GM12878 (cell line): ENCODE measurements around the gene PPP3CA.

Experiments
- EZH2 ChIP-seq: IDR thresholded peaks from 2 replicates; pipeline ENCODE4 v1.6.1; 2012; ENCODE audit warnings: low read depth, mild to moderate bottlenecking, control low read depth, inconsistent platforms, low read length, borderline replicate concordance; ENCODE audit not compliant: control insufficient read depth
- FOXM1 ChIP-seq: IDR thresholded peaks from 2 replicates; pipeline ENCODE4 v1.6.1; 2012; ENCODE audit warnings: low read depth, mild to moderate bottlenecking, inconsistent platforms, low read length, moderate library complexity
- MYC ChIP-seq: IDR thresholded peaks from 2 replicates; pipeline ENCODE4 v1.6.1; 2011; ENCODE audit warnings: mild to moderate bottlenecking, low read length, moderate library complexity, inconsistent platforms; ENCODE audit not compliant: insufficient read depth, insufficient replicate concordance, insufficient read length, severe bottlenecking
- POLR2A ChIP-seq: IDR thresholded peaks from 2 replicates; pipeline ENCODE4 v1.6.1; 2011; ENCODE audit warnings: low read depth, mild to moderate bottlenecking, low read length
- POLR2AphosphoS5 ChIP-seq: IDR thresholded peaks from 2 replicates; pipeline ENCODE4 v1.6.1; 2011; ENCODE audit warnings: mild to moderate bottlenecking, low read length, inconsistent platforms
- SP1 ChIP-seq: IDR thresholded peaks from one replicate; pipeline ENCODE4 v1.6.1; 2011; ENCODE audit warnings: low read depth, low read length
- TAF1 ChIP-seq: IDR thresholded peaks from 2 replicates; pipeline ENCODE4 v1.6.1; 2011; ENCODE audit warnings: mild to moderate bottlenecking, low read depth, low read length, borderline replicate concordance
- ZNF274 ChIP-seq: IDR thresholded peaks from one replicate; pipeline ENCODE4 v1.8.0; 2011; ENCODE audit not compliant: insufficient read length, insufficient read depth
- ZSCAN29 ChIP-seq: fragments of 450-650 bp; IDR thresholded peaks from 2 replicates; pipeline ENCODE4 v1.6.1; 2017; ENCODE audit warnings: mild to moderate bottlenecking, moderate library complexity
- ZZZ3 ChIP-seq: IDR thresholded peaks from 2 replicates; pipeline ENCODE4 v1.6.1; 2011; ENCODE audit warnings: low read depth; ENCODE audit not compliant: control insufficient read depth, insufficient read length
- TF ChIP-seq, protein P1 (sequence below), 3 experiments: IDR thresholded peaks in 2 of 3; conservative IDR thresholded peaks in 1 of 3; 2 replicates each; pipeline ENCODE4 v1.5.1; 2011; ENCODE audit warnings: low read depth in 3 of 3, low read length in 3 of 3, mild to moderate bottlenecking in 3 of 3, control low read depth in 2 of 3, moderate library complexity in 2 of 3, inconsistent platforms in 1 of 3, mixed read lengths in 1 of 3; ENCODE audit not compliant: control insufficient read depth in 2 of 3, insufficient read depth in 1 of 3; ENCODE audit errors: extremely low read depth in 1 of 3
- TF ChIP-seq, protein P2 (sequence below): IDR thresholded peaks from 2 replicates; pipeline ENCODE4 v1.6.1; 2011; ENCODE audit warnings: low read depth, mild to moderate bottlenecking, low read length, moderate library complexity, borderline replicate concordance; ENCODE audit errors: extremely low read depth
- TF ChIP-seq, protein P3 (sequence below): fragments of 450-650 bp; conservative IDR thresholded peaks from 2 replicates; pipeline ENCODE4 v1.6.1; 2017; ENCODE audit warnings: mild to moderate bottlenecking, moderate library complexity
- TF ChIP-seq, protein P4 (sequence below): fragments of 450-650 bp; IDR thresholded peaks from 2 replicates; pipeline ENCODE4 v1.6.1; 2016; ENCODE audit warnings: mild to moderate bottlenecking, moderate library complexity, borderline replicate concordance

DNA sequence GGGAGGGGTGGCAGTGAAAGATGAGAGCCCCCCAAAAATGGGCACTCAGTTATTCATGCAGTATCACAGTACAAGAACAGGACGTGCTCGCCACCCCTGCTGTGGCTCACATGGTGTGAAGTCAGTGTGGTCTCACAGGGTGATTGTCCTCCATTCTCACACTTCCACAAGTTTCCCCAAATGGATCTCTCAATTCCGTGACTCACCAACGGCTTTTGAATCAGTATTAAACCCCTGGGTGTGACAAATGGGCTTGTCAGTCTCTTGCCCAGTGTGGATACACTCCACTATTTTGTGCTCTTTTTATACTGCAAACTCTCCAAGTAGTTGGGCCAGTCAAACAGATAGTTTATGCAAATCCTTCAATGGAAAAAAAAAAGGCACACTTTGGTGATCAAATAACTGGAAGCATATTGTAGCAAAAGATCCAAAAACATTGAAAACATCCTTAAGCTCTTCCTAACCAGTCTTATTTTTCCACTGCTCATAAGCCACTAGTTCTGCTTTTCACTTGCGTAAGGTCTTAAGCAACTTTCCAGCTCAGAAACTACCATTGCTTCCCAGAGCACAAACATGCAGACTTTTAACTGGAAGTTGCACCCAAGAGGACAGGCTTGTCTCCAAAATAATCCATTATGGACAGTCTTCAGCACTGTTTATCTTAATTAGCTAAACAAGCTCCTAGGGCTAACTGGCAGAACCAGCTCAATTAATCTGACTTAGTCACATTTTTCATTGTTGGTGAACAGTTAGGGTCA, 365.7 kb downstream of the PPP3CA start:
- TF ChIP-seq SP1 (no peak), ZSCAN29 (no peak), EZH2 (no peak), ZZZ3 (no peak), POLR2A (no peak), POLR2AphosphoS5 (no peak), FOXM1 (no peak), TAF1 (no peak), ZNF274 (no peak), MYC (no peak)
- TF ChIP-seq, protein P1, sequence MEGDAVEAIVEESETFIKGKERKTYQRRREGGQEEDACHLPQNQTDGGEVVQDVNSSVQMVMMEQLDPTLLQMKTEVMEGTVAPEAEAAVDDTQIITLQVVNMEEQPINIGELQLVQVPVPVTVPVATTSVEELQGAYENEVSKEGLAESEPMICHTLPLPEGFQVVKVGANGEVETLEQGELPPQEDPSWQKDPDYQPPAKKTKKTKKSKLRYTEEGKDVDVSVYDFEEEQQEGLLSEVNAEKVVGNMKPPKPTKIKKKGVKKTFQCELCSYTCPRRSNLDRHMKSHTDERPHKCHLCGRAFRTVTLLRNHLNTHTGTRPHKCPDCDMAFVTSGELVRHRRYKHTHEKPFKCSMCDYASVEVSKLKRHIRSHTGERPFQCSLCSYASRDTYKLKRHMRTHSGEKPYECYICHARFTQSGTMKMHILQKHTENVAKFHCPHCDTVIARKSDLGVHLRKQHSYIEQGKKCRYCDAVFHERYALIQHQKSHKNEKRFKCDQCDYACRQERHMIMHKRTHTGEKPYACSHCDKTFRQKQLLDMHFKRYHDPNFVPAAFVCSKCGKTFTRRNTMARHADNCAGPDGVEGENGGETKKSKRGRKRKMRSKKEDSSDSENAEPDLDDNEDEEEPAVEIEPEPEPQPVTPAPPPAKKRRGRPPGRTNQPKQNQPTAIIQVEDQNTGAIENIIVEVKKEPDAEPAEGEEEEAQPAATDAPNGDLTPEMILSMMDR (IDR thresholded peaks at IDR 0.05 in 2 of 3, conservative IDR thresholded peaks at IDR 0.05 in 1 of 3; ENCODE audit: control insufficient read depth in 2 of 3, extremely low read depth in 1 of 3, insufficient read depth in 1 of 3, low read depth in 3 of 3, low read length in 3 of 3) = no peak
- TF ChIP-seq, protein P2, sequence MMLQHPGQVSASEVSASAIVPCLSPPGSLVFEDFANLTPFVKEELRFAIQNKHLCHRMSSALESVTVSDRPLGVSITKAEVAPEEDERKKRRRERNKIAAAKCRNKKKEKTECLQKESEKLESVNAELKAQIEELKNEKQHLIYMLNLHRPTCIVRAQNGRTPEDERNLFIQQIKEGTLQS = no peak
- TF ChIP-seq, protein P3, sequence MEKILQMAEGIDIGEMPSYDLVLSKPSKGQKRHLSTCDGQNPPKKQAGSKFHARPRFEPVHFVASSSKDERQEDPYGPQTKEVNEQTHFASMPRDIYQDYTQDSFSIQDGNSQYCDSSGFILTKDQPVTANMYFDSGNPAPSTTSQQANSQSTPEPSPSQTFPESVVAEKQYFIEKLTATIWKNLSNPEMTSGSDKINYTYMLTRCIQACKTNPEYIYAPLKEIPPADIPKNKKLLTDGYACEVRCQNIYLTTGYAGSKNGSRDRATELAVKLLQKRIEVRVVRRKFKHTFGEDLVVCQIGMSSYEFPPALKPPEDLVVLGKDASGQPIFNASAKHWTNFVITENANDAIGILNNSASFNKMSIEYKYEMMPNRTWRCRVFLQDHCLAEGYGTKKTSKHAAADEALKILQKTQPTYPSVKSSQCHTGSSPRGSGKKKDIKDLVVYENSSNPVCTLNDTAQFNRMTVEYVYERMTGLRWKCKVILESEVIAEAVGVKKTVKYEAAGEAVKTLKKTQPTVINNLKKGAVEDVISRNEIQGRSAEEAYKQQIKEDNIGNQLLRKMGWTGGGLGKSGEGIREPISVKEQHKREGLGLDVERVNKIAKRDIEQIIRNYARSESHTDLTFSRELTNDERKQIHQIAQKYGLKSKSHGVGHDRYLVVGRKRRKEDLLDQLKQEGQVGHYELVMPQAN = no peak
- TF ChIP-seq, protein P4, sequence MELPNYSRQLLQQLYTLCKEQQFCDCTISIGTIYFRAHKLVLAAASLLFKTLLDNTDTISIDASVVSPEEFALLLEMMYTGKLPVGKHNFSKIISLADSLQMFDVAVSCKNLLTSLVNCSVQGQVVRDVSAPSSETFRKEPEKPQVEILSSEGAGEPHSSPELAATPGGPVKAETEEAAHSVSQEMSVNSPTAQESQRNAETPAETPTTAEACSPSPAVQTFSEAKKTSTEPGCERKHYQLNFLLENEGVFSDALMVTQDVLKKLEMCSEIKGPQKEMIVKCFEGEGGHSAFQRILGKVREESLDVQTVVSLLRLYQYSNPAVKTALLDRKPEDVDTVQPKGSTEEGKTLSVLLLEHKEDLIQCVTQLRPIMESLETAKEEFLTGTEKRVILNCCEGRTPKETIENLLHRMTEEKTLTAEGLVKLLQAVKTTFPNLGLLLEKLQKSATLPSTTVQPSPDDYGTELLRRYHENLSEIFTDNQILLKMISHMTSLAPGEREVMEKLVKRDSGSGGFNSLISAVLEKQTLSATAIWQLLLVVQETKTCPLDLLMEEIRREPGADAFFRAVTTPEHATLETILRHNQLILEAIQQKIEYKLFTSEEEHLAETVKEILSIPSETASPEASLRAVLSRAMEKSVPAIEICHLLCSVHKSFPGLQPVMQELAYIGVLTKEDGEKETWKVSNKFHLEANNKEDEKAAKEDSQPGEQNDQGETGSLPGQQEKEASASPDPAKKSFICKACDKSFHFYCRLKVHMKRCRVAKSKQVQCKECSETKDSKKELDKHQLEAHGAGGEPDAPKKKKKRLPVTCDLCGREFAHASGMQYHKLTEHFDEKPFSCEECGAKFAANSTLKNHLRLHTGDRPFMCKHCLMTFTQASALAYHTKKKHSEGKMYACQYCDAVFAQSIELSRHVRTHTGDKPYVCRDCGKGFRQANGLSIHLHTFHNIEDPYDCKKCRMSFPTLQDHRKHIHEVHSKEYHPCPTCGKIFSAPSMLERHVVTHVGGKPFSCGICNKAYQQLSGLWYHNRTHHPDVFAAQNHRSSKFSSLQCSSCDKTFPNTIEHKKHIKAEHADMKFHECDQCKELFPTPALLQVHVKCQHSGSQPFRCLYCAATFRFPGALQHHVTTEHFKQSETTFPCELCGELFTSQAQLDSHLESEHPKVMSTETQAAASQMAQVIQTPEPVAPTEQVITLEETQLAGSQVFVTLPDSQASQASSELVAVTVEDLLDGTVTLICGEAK = no peak
